ACC112 (cell line): Measurements from ENCODE around the gene NUDT11.

Experiments
- H2AFZ ChIP-seq: fragments of 200-600 bp; sonication (generic); one replicate; pipeline ENCODE4 v1.6.0; 2017; ENCODE audit warnings: antibody characterized with exemption, low read length; ENCODE audit not compliant: unreplicated experiment
- H3K27ac ChIP-seq: fragments of 200-600 bp; sonication (generic); 2 replicates; pipeline ENCODE4 v1.5.1; 2014; ENCODE audit warnings: low read depth, mild to moderate bottlenecking, antibody characterized with exemption, low read length, moderate library complexity
- H3K27me3 ChIP-seq: fragments of 200-600 bp; sonication (generic); 2 replicates; pipeline ENCODE4 v1.6.1; 2014; ENCODE audit warnings: mild to moderate bottlenecking, antibody characterized with exemption, low read length, moderate library complexity, mixed read lengths; ENCODE audit not compliant: insufficient read depth
- H3K36me3 ChIP-seq: fragments of 200-600 bp; sonication (generic); 2 replicates; pipeline ENCODE4 v1.6.1; 2016; ENCODE audit warnings: mild to moderate bottlenecking, antibody characterized with exemption, low read length, moderate library complexity, mixed read lengths; ENCODE audit not compliant: insufficient read depth
- H3K4me1 ChIP-seq: fragments of 200-600 bp; sonication (generic); one replicate; pipeline ENCODE4 v1.6.1; 2016; ENCODE audit warnings: low read length, mixed read lengths; ENCODE audit not compliant: insufficient read depth, unreplicated experiment, control insufficient read depth
- H3K4me3 ChIP-seq: fragments of 200-600 bp; sonication (generic); 2 replicates; pipeline ENCODE4 v1.5.1; 2014; ENCODE audit warnings: mild to moderate bottlenecking, low read depth, low read length
- H3K79me2 ChIP-seq: fragments of 200-600 bp; sonication (generic); one replicate; pipeline ENCODE4 v1.6.0; 2016; ENCODE audit warnings: low read length; ENCODE audit not compliant: control insufficient read depth, unreplicated experiment, insufficient read depth

NUDT11 gene

GRCh38 chrX:51461053-51462044 is 35.0 kb downstream of the NUDT11 start:
- H3K4me1 ChIP-seq, result no peaks in the 10 kb centered on the region
- no peak overlapping the region for H3K27ac ChIP-seq
- H3K36me3 ChIP-seq, result no peaks in the 10 kb centered on the region
- H2AFZ ChIP-seq, result no peak overlapping the region
- H3K27me3 ChIP-seq, result 0 out of 2 replicates have a peak, but pooled peaks cover 3% of the 10 kb centered on the region
- H3K79me2 ChIP-seq, result no peaks in the 10 kb centered on the region
- no peak overlapping the region for H3K4me3 ChIP-seq

- no peaks in the 10 kb centered on the region for H3K4me1 ChIP-seq
- H3K79me2 ChIP-seq, result no peaks in the 10 kb centered on the region
- no peak overlapping the region for H3K27ac ChIP-seq
- no peak overlapping the region for H2AFZ ChIP-seq
- H3K36me3 ChIP-seq, result no peaks in the 10 kb centered on the region
- H3K27me3 ChIP-seq, result no peaks in the 10 kb centered on the region
- H3K4me3 ChIP-seq, result no peak overlapping the region
Measured at GRCh38 chrX:51459125-51459524, 37.3 kb downstream of the NUDT11 start.

GRCh38 chrX:51456814-51457213 is 39.6 kb downstream of the NUDT11 start:
- H3K4me3 ChIP-seq, result no peak overlapping the region
- H3K27ac ChIP-seq, result no peak overlapping the region
- H3K27me3 ChIP-seq, result no peaks in the 10 kb centered on the region
- no peaks in the 10 kb centered on the region for H3K36me3 ChIP-seq
- no peak overlapping the region for H2AFZ ChIP-seq
- no peaks in the 10 kb centered on the region for H3K4me1 ChIP-seq
- no peaks in the 10 kb centered on the region for H3K79me2 ChIP-seq

GRCh38 chrX:51456246-51456645 is 40.1 kb downstream of the NUDT11 start:
- no peaks in the 10 kb centered on the region for H3K27me3 ChIP-seq

GRCh38 chrX:51440365-51440764 is 56.0 kb downstream of the NUDT11 start:
- Histone ChIP-seq H3K4me3 (no peak overlapping the region), H3K27ac (no peak overlapping the region), H3K27me3 (no peaks in the 10 kb centered on the region), H3K79me2 (no peaks in the 10 kb centered on the region), H2AFZ (no peak overlapping the region), H3K36me3 (no peaks in the 10 kb centered on the region), H3K4me1 (no peaks in the 10 kb centered on the region)

More at GRCh38 chrX:51456246-51456645, 40.1 kb downstream of the NUDT11 start:
- Histone ChIP-seq H3K4me3 (no peak overlapping the region), H3K27ac (no peak overlapping the region), H3K36me3 (no peaks in the 10 kb centered on the region), H2AFZ (no peak overlapping the region), H3K79me2 (no peaks in the 10 kb centered on the region), H3K4me1 (no peaks in the 10 kb centered on the region)
